GM12892 (cell line): ENCODE results near the gene AP1AR.
A peak's percentile ranks its signal among the peaks of the same experiment; 100 is the strongest.
"Not testable (repeated sequence)": the region's sequence is repeated elsewhere in the genome, so short reads cannot be mapped to it uniquely, and the experiment has no call there.

Source experiments
- DNase-seq: peaks from one replicate; pipeline ENCODE4 v3.0.0; 2011; ENCODE audit not compliant: insufficient read length
- FAIRE-seq: peaks from 2 replicates; lab custom pipeline; 2011; peaks lifted over from hg19 to GRCh38; lab: Jason Lieb, UNC
- POLR2A ChIP-seq: IDR thresholded peaks from 2 replicates; pipeline ENCODE4 v1.6.1; 2011; ENCODE audit warnings: low read depth, low read length, control low read depth
- POLR2AphosphoS5 ChIP-seq: IDR thresholded peaks from 2 replicates; pipeline ENCODE4 v1.6.1; 2011; ENCODE audit warnings: low read depth, low read length, control low read depth
- TAF1 ChIP-seq: IDR thresholded peaks from 2 replicates; pipeline ENCODE4 v1.6.1; 2011; ENCODE audit warnings: low read depth, mild to moderate bottlenecking, control low read depth, low read length, borderline replicate concordance

Gene AP1AR

GRCh38 chr4:112274959-112275358 lies 43.4 kb downstream of the AP1AR start:
- DNase-seq = no peak
- FAIRE-seq = no peak
- TF ChIP-seq POLR2A = peak; percentile 51
- peak; percentile 73 for TF ChIP-seq POLR2AphosphoS5
- no peak for TF ChIP-seq TAF1

DNA sequence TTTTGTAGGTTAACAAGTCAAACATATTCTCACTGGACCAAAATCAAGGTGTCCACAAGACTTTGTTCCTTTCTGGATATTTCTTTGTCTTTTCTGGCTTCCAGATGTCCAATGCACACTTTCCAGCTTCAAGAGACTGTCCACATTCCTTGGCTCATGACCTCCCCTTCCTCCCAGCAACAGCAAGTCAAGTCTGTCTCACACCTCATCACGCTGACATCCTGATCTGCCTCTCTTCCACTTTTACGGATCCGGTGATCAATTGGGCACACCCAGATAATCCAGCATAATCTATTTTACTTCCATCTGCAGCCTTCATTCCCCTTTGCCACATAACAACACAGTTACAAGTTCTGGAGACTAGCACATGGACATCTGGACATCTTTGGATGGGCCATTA lies 44.5 kb downstream of the AP1AR start:
- no peak for TF ChIP-seq POLR2A
- TF ChIP-seq POLR2AphosphoS5 = peak; percentile 77
- DNase-seq (no peak), FAIRE-seq (peak; percentile 50)

GRCh38 chr4:112277220-112277619 lies 45.6 kb downstream of the AP1AR start:
- DNase-seq = no peak
- no peak for FAIRE-seq
- TF ChIP-seq POLR2AphosphoS5 (no peak), POLR2A (no peak), TAF1 (no peak)

- no peak for FAIRE-seq
- TF ChIP-seq POLR2A (no peak), POLR2AphosphoS5 (no peak), TAF1 (no peak)
- no peak for DNase-seq
Measured at GRCh38 chr4:112277705-112278448, 46.3 kb downstream of the AP1AR start.

- TF ChIP-seq POLR2A = no peak
- no peak; the same call in 1 of the 2 replicates for TF ChIP-seq POLR2AphosphoS5
- TF ChIP-seq TAF1 = no peak
- DNase-seq (no peak), FAIRE-seq (peak; percentile 81)
Measured at GRCh38 chr4:112279025-112279881, 47.7 kb downstream of the AP1AR start.

DNA sequence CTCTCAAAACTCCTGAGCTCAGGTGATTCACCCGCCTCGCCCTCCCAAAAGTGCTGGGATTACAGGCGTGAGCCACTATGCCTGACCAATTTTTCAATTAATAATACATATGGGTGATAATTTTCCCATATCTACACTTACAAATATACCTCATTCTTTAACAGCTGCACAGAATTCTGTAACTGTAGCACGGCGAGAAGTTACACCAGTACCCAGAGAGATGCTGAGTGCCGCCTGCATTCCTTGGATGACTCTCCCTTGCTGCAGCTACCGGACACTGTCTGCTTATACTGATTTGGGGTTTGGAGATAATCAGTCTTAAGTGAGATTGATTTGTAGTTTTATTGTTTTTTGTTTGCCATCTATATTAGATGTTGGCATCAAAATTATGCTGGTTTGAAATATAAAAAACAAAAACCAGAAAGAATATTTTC lies 48.3 kb downstream of the AP1AR start:
- no peak for DNase-seq
- peak; percentile 68 for FAIRE-seq
- TF ChIP-seq POLR2A (no peak), TAF1 (no peak), POLR2AphosphoS5 (no peak)

DNA sequence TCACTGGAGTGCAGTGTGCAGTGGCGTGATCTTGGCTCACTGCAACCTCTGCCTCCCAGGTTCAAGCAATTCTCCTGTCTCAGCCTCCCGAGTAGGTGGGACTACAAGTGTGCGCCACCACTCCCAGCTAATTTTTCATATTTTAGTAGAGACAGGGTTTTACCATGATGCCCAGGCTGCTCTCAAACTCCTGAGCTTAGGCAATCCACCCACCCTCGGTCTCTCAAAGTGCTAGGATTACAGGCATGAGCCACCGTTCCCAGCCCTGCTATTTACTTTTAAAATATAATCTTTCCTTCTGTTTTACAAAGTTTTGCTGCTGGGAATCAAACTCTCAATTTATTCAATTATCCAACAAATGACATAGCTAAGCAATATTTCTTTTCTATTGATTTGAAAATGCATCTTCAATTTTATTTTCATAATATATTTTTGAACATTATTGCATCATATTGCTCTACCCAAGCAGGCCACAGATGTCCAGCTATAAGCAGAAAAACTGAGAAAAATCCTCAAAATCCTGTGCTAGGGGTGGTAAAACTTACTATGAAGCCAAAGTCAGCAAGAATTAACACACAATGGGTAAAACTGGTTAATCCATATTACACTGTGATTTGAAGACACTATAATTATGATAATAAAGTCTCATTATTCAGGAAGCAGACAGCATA lies 48.9 kb downstream of the AP1AR start:
- no peak for FAIRE-seq
- no peak for TF ChIP-seq TAF1
- TF ChIP-seq POLR2A = no peak
- TF ChIP-seq POLR2AphosphoS5 = no peak
- no peak for DNase-seq

DNA sequence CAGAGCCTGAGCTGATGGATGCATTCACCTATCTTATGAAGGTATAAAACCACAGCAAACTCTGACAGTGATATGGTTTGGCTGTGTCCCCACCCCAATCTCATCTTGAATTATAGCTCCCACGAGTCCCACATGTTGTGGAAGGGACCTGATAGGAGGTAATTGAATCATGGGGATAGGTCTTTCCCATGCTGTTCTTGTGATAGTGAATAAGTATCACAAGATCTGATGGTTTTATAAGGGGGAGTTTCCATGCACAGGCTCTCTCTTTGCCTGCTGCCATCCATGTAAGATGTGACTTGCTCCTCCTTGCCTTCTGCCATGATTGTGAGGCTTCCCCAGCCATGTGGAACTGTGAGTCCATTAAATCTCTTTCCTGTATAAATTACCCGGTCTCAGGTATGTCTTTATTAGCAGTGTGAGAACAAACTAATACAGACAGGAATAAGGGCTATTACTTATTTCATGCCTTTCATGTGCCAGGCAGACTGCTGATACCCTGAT lies 50.4 kb downstream of the AP1AR start:
- not testable (repeated sequence) for FAIRE-seq, DNase-seq
- 0 out of 2 replicates have a peak, but pooled peaks have one; percentile 14 for TF ChIP-seq POLR2A

GRCh38 chr4:112282860-112283667 lies 51.5 kb downstream of the AP1AR start:
- DNase-seq = no peak
- no peak for FAIRE-seq

DNA sequence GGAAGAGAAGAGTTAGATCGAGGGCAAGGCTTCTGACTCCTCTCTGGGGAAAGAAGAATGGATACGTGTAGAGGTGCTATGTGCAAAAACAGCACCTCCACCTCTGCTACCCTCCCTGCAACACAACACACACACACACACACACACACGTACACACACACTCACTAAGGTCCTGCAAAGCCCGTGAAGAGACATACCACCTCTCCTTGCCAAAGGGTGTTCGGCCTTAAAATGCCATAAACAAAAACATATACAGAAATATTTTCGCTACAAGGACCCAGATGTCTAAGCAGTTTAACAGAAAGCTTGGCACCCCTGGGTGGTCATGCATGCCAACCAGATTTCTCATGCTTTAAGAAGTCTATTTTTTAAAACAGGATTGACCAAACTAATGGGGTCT lies 52.6 kb downstream of the AP1AR start:
- DNase-seq (no peak), FAIRE-seq (peak; percentile 46)
- no peak for TF ChIP-seq POLR2AphosphoS5
- TF ChIP-seq POLR2A = peak; percentile 29; the same call in 1 of the 2 replicates
- no peak for TF ChIP-seq TAF1

More at GRCh38 chr4:112282860-112283667, 51.5 kb downstream of the AP1AR start:
- no peak for TF ChIP-seq POLR2A
- no peak for TF ChIP-seq TAF1
- TF ChIP-seq POLR2AphosphoS5 = no peak
